Mesenchymal stem cell (in vitro differentiated cells and primary cell): ENCODE data around the gene KRTAP10-11. TPM values are rescaled to one million over a fixed set of nuclear protein-coding genes. Genes with fewer than 3 reads are reported as not detected.
"Not testable (repeated sequence)": the region's sequence is repeated elsewhere in the genome, so short reads cannot be mapped to it uniquely, and the experiment has no call there.

Experiments used
- DNase-seq: peaks from one replicate; pipeline ENCODE4 v3.0.0-alpha.2; 2013
- H2AFZ ChIP-seq: one replicate; pipeline ENCODE4 v1.6.1; 2013; ENCODE audit warnings: low read depth, mild to moderate bottlenecking, control low read depth, inconsistent platforms, low read length, moderate library complexity
- H2AK5ac ChIP-seq: 2 replicates; pipeline ENCODE4 v1.6.1; 2013; ENCODE audit warnings: low read length, moderate library complexity, mild to moderate bottlenecking, inconsistent platforms; ENCODE audit not compliant: severe bottlenecking
- H2BK120ac ChIP-seq: one replicate; pipeline ENCODE4 v1.6.1; 2013; ENCODE audit warnings: low read depth, mild to moderate bottlenecking, inconsistent platforms, low read length, moderate library complexity
- H2BK12ac ChIP-seq, 2 experiments: one replicate each; pipeline ENCODE4 v1.6.1; 2013; ENCODE audit warnings: inconsistent platforms in 2 of 2, low read length in 2 of 2, mild to moderate bottlenecking in 2 of 2, moderate library complexity in 2 of 2, control low read depth in 1 of 2
- H2BK15ac ChIP-seq: one replicate; pipeline ENCODE4 v1.6.1; 2013; ENCODE audit warnings: mild to moderate bottlenecking, low read depth, inconsistent platforms; ENCODE audit not compliant: poor library complexity, severe bottlenecking
- H2BK5ac ChIP-seq: 2 replicates; pipeline ENCODE4 v1.6.1; 2013; ENCODE audit warnings: low read depth, mild to moderate bottlenecking, low read length, control low read depth, inconsistent platforms; ENCODE audit not compliant: poor library complexity, severe bottlenecking
- H3K14ac ChIP-seq, 2 experiments: one replicate each; pipeline ENCODE4 v1.6.1; 2013; ENCODE audit warnings: inconsistent platforms in 2 of 2, low read length in 2 of 2, control low read depth in 1 of 2, mild to moderate bottlenecking in 1 of 2, moderate library complexity in 1 of 2
- H3K18ac ChIP-seq, 2 experiments: one replicate each; pipeline ENCODE4 v1.6.1; 2013; ENCODE audit warnings: inconsistent platforms in 2 of 2, low read length in 2 of 2, control low read depth in 1 of 2, low read depth in 1 of 2, mild to moderate bottlenecking in 1 of 2
- H3K23ac ChIP-seq, 2 experiments: one replicate each; pipeline ENCODE4 v1.6.1; 2013; ENCODE audit warnings: inconsistent platforms in 2 of 2, low read length in 2 of 2, mild to moderate bottlenecking in 2 of 2, moderate library complexity in 2 of 2, control low read depth in 1 of 2
- H3K27ac ChIP-seq: 2 replicates; pipeline ENCODE4 v1.5.1; 2013; ENCODE audit warnings: mild to moderate bottlenecking, moderate library complexity, low read length, control low read depth, inconsistent platforms; ENCODE audit not compliant: poor library complexity, severe bottlenecking
- H3K27me3 ChIP-seq, 2 experiments: 2 replicates each; pipeline versions ENCODE4 v1.6.1 to v1.7.0; 2013; ENCODE audit warnings: low read length in 2 of 2, mild to moderate bottlenecking in 2 of 2, moderate library complexity in 2 of 2, control low read depth in 1 of 2, inconsistent platforms in 1 of 2; ENCODE audit not compliant: control insufficient read depth in 1 of 2, insufficient read depth in 1 of 2
- H3K36me3 ChIP-seq, 2 experiments: 2 replicates each; pipeline versions ENCODE4 v1.6.1 to v1.7.0; 2013; ENCODE audit warnings: low read length in 2 of 2, control low read depth in 1 of 2, inconsistent platforms in 1 of 2, low read depth in 1 of 2, mild to moderate bottlenecking in 1 of 2; ENCODE audit not compliant: insufficient read depth in 2 of 2, control insufficient read depth in 1 of 2
- H3K4ac ChIP-seq, 2 experiments: one replicate each; pipeline ENCODE4 v1.6.1; 2013; ENCODE audit warnings: inconsistent platforms in 2 of 2, low read length in 2 of 2, mild to moderate bottlenecking in 2 of 2, moderate library complexity in 2 of 2, control low read depth in 1 of 2, low read depth in 1 of 2
- H3K4me1 ChIP-seq: 2 replicates; pipeline ENCODE4 v1.6.1; 2013; ENCODE audit warnings: low read depth, low read length, control low read depth; ENCODE audit not compliant: control insufficient read depth, insufficient read depth
- H3K4me2 ChIP-seq: 2 replicates; pipeline ENCODE4 v1.6.1; 2013; ENCODE audit warnings: low read length, mild to moderate bottlenecking, inconsistent platforms; ENCODE audit not compliant: poor library complexity, severe bottlenecking
- H3K4me3 ChIP-seq, 2 experiments: 2 replicates each; pipeline versions ENCODE4 v1.5.1 to v1.7.0; 2013; ENCODE audit warnings: low read length in 2 of 2, mild to moderate bottlenecking in 2 of 2, control low read depth in 1 of 2, low read depth in 1 of 2; ENCODE audit not compliant: insufficient read depth in 1 of 2
- H3K79me1 ChIP-seq: replicated peaks from 2 replicates; pipeline ENCODE4 v1.6.1; 2013; ENCODE audit warnings: mild to moderate bottlenecking, control low read depth, low read length, inconsistent platforms; ENCODE audit not compliant: poor library complexity, severe bottlenecking
- H3K9ac ChIP-seq: 2 replicates; pipeline ENCODE4 v1.7.0; 2013; ENCODE audit warnings: mild to moderate bottlenecking, low read length, moderate library complexity
- H3K9me3 ChIP-seq: 2 replicates; pipeline ENCODE4 v1.7.0; 2013; ENCODE audit warnings: mild to moderate bottlenecking, low read length; ENCODE audit not compliant: control insufficient read depth
- H4K8ac ChIP-seq: one replicate; pipeline ENCODE4 v1.6.1; 2013; ENCODE audit warnings: inconsistent platforms, mild to moderate bottlenecking, low read length, moderate library complexity
- H4K91ac ChIP-seq: one replicate; pipeline ENCODE4 v1.6.1; 2013; ENCODE audit warnings: mild to moderate bottlenecking, low read length, inconsistent platforms
- WGBS: methylation state at CpG from one replicate; pipeline ENCODE4 v1.1.7; 2013; ENCODE audit warnings: mixed read lengths; 5-methylcytosine and 5-hydroxymethylcytosine counted together
- polyA plus RNA-seq, 2 experiments: library from polyadenylated mRNA; stranded (reverse); fragments of 200-250 nt; gene quantifications; one replicate each; pipeline ENCODE4 v1.2.3, GENCODE V29; 2013

KRTAP10-11 gene, protein sequence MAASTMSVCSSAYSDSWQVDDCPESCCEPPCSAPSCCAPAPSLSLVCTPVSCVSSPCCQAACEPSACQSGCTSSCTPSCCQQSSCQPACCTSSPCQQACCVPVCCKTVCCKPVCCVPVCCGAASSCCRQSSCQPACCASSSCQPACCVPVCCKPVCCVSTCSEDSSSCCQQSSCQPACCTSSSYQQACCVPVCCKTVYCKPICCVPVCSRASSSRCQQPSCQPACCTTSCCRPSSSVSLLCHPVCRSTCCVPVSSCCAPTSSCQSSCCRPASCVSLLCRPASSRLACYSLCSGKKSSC
- not detected for polyA plus RNA-seq (2013, experiment 1 of 2)
- not detected for polyA plus RNA-seq (2013, experiment 2 of 2)

DNA sequence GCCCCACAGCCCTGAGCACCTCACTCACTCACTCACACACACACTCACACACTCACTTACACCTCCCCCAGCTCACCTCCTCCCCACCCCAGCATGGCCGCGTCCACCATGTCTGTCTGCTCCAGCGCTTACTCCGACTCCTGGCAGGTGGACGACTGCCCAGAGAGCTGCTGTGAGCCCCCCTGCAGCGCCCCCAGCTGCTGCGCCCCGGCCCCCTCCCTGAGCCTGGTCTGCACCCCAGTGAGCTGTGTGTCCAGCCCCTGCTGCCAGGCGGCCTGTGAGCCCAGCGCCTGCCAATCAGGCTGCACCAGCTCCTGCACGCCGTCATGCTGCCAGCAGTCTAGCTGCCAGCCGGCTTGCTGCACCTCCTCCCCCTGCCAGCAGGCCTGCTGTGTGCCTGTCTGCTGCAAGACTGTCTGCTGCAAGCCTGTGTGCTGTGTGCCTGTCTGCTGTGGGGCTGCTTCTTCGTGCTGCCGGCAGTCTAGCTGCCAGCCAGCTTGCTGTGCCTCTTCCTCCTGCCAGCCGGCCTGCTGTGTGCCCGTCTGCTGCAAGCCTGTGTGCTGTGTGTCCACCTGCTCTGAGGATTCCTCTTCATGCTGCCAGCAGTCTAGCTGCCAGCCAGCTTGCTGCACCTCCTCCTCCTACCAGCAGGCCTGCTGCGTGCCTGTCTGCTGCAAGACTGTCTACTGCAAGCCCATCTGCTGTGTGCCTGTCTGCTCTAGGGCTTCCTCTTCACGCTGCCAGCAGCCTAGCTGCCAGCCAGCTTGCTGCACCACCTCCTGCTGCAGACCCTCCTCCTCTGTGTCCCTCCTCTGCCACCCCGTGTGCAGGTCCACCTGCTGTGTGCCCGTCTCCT, at the start of gene KRTAP10-11:
KRTAP10-11 (plus strand) TSS at position 49 of the 856 bp plus-strand sequence; CDS start at position 94, 45 bp downstream.
- not testable (repeated sequence) for H3K4me3 ChIP-seq, H3K79me1 ChIP-seq, H2AK5ac ChIP-seq, DNase-seq, H3K9ac ChIP-seq, H3K36me3 ChIP-seq, H2BK15ac ChIP-seq, H3K27ac ChIP-seq, H2BK5ac ChIP-seq, H3K18ac ChIP-seq, H3K23ac ChIP-seq, H2BK120ac ChIP-seq, H3K4me2 ChIP-seq, H2BK12ac ChIP-seq, H3K14ac ChIP-seq, H3K4me1 ChIP-seq, H3K27me3 ChIP-seq, H3K4ac ChIP-seq, H2AFZ ChIP-seq, H4K8ac ChIP-seq
- H4K91ac ChIP-seq: peak within 1 kb of the TSS; percentile 10
- 77% methylated on average over 21 of the region's 21 CpGs for WGBS
- H3K9me3 ChIP-seq: peaks cover 29% of the 10 kb centered on the region

GRCh38 chr21:44598061-44598460, 48.2 kb upstream of the KRTAP10-11 start:
- Histone ChIP-seq H2BK5ac (no peak overlapping the region), H3K14ac (no peak overlapping the region), H3K27ac (no peak overlapping the region), H3K4me3 (no peak overlapping the region), H3K36me3 (no peaks in the 10 kb centered on the region), H3K27me3 (peaks cover 19 to 44% of the 10 kb centered on the region in 2 experiments), H3K9me3 (peaks cover 3% of the 10 kb centered on the region), H3K4ac (no peak overlapping the region), H3K23ac (no peak overlapping the region), H4K91ac (no peak overlapping the region), H2AFZ (no peak overlapping the region), H3K79me1 (no peaks in the 10 kb centered on the region), H3K9ac (no peak overlapping the region), H2BK15ac (no peak overlapping the region), H2BK120ac (no peak overlapping the region), H3K4me1 (no peaks in the 10 kb centered on the region), H3K4me2 (no peak overlapping the region), H2BK12ac (no peak overlapping the region), H4K8ac (no peak overlapping the region), H2AK5ac (no peak overlapping the region), H3K18ac (no peak overlapping the region)
- WGBS: 63% methylated on average over 11 of the region's 11 CpGs
- DNase-seq: no peak

- no peak overlapping the region for H2AK5ac ChIP-seq
- H3K79me1 ChIP-seq: no peaks in the 10 kb centered on the region
- H3K9ac ChIP-seq: no peak overlapping the region
- no peak overlapping the region for H3K4ac ChIP-seq
- no peak for DNase-seq
- no peak overlapping the region for H3K27ac ChIP-seq
- no peak overlapping the region for H2AFZ ChIP-seq
- peaks cover 5 to 32% of the 10 kb centered on the region in 2 experiments for H3K27me3 ChIP-seq
- no peak overlapping the region for H2BK120ac ChIP-seq
- H3K9me3 ChIP-seq: peaks cover 3% of the 10 kb centered on the region
- H3K36me3 ChIP-seq: no peaks in the 10 kb centered on the region
- 92% methylated on average over 8 of the region's 8 CpGs for WGBS
- no peak overlapping the region for H3K14ac ChIP-seq
- no peak overlapping the region for H3K4me2 ChIP-seq
- H3K4me3 ChIP-seq: no peak overlapping the region
- no peak overlapping the region for H4K8ac ChIP-seq
- H3K23ac ChIP-seq: no peak overlapping the region
- H3K18ac ChIP-seq: no peak overlapping the region
- H2BK12ac ChIP-seq: no peak overlapping the region
- no peak overlapping the region for H2BK5ac ChIP-seq
- H2BK15ac ChIP-seq: no peak overlapping the region
- H4K91ac ChIP-seq: no peak overlapping the region
- no peaks in the 10 kb centered on the region for H3K4me1 ChIP-seq
These were observed 46.8 kb upstream of the KRTAP10-11 start for GRCh38 chr21:44599264-44600029.
